Upper lobe of left lung (tissue), 6 donors: ENCODE measurements around the gene STK39. TPM values are rescaled to one million over a fixed set of nuclear protein-coding genes. Genes with fewer than 3 reads are reported as not detected.

ENCODE experiments used
- ATAC-seq, 2 donors: fragments of 200-7000 bp; cut with Tn5 transposase; one replicate each; pipeline ENCODE4 v1.9.1; 2022; ENCODE audit warnings: mild to moderate bottlenecking in 2 of 2, moderate library complexity in 2 of 2; ENCODE audit not compliant: low FRiP score in 2 of 2
- DNase-seq, 2 donors: peaks; one replicate each; pipeline ENCODE4 v3.0.0-alpha.2; 2019 to 2020
- H3K27ac ChIP-seq, 4 donors: fragments of 200-600 bp; sonication (generic); one replicate each; pipeline ENCODE4 v1.5.1; 2016 to 2019
- H3K27me3 ChIP-seq, 4 donors: fragments of 200-600 bp; sonication (generic); one replicate each; pipeline ENCODE4 v1.5.1; 2017 to 2019
- H3K36me3 ChIP-seq, 4 donors: fragments of 200-600 bp; sonication (generic); one replicate each; pipeline ENCODE4 v1.5.1; 2016 to 2019
- H3K4me1 ChIP-seq, 4 donors: fragments of 200-600 bp; sonication (generic); one replicate each; pipeline ENCODE4 v1.5.1; 2018 to 2019
- H3K4me3 ChIP-seq, 4 donors: fragments of 200-600 bp; sonication (generic); one replicate each; pipeline ENCODE4 v1.5.1; 2017 to 2019; ENCODE audit warnings: mild to moderate bottlenecking in 2 of 4, moderate library complexity in 1 of 4
- H3K9me3 ChIP-seq, 4 donors: fragments of 200-600 bp; sonication (generic); one replicate each; pipeline ENCODE4 v1.5.1; 2018 to 2019
- EP300 ChIP-seq, 4 donors: sonication (generic); formaldehyde crosslinking; IDR thresholded peaks; one replicate each; pipeline ENCODE4 v1.5.1; 2017; ENCODE audit warnings: antibody characterized with exemption in 4 of 4, control low read depth in 2 of 4
- POLR2A ChIP-seq, 4 donors: fragments of 450-650 bp; IDR thresholded peaks; one replicate each; pipeline ENCODE4 v1.5.1; 2016 to 2017; ENCODE audit warnings: antibody characterized with exemption in 4 of 4, mild to moderate bottlenecking in 2 of 4
- POLR2AphosphoS5 ChIP-seq, 2 donors: sonication (generic); formaldehyde crosslinking; IDR thresholded peaks; one replicate each; pipeline ENCODE4 v1.5.1; 2017; ENCODE audit warnings: antibody characterized with exemption in 2 of 2
- WGBS, 2 donors: methylation state at CpG; one replicate each; pipeline ENCODE4 v1.1.5; 2017 to 2018; 5-methylcytosine and 5-hydroxymethylcytosine counted together
- total RNA-seq, 6 donors: library from RNA; depleted of rRNA in 4 of 6; stranded (reverse); fragments of >200 nt in 4 of 6; gene quantifications; one replicate each; pipeline versions ENCODE4 v1.1.0 to v1.2.1, GENCODE V29; 2016 to 2021
- TF ChIP-seq, protein P1 (sequence below), 6 experiments: fragments of 450-650 bp in 4 of 6; fragments of 200-600 bp in 2 of 6; sonication (generic) in 2 of 6; IDR thresholded peaks; one replicate each; pipeline ENCODE4 v1.5.1; 2016 to 2019; ENCODE audit warnings: antibody characterized with exemption in 6 of 6
- donor health status: DM: no; HTN: no; CAD: no; lungs with moderate emphysema.
- donor health status: DM: no; HTN: yes; CAD: no; lungs with severe emphysema.

STK39 gene
- total RNA-seq, 6 donors from 2014 or later: 7.9 to 18.8 (median 12.1) TPM

- H3K27ac ChIP-seq: no peak overlapping the region
- H3K36me3 ChIP-seq: no peaks in the 10 kb centered on the region
- no peak for DNase-seq
- 87 to 98% methylated on average over 2 of the region's 2 CpGs for WGBS, 2 donors
- no peak for ATAC-seq
- no peaks in the 10 kb centered on the region for H3K27me3 ChIP-seq
- TF ChIP-seq POLR2AphosphoS5 (IDR thresholded peaks at IDR 0.05) (no peak), POLR2A (IDR thresholded peaks at IDR 0.05) (no peak), EP300 (IDR thresholded peaks at IDR 0.05) (no peak)
- TF ChIP-seq, protein P1, sequence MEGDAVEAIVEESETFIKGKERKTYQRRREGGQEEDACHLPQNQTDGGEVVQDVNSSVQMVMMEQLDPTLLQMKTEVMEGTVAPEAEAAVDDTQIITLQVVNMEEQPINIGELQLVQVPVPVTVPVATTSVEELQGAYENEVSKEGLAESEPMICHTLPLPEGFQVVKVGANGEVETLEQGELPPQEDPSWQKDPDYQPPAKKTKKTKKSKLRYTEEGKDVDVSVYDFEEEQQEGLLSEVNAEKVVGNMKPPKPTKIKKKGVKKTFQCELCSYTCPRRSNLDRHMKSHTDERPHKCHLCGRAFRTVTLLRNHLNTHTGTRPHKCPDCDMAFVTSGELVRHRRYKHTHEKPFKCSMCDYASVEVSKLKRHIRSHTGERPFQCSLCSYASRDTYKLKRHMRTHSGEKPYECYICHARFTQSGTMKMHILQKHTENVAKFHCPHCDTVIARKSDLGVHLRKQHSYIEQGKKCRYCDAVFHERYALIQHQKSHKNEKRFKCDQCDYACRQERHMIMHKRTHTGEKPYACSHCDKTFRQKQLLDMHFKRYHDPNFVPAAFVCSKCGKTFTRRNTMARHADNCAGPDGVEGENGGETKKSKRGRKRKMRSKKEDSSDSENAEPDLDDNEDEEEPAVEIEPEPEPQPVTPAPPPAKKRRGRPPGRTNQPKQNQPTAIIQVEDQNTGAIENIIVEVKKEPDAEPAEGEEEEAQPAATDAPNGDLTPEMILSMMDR (IDR thresholded peaks at IDR 0.05): no peak
- no peak overlapping the region for H3K4me3 ChIP-seq
- no peaks in the 10 kb centered on the region for H3K9me3 ChIP-seq
- no peaks in the 10 kb centered on the region for H3K4me1 ChIP-seq
These were observed 289.7 kb downstream of the STK39 start for GRCh38 chr2:167957662-167958061.

DNA sequence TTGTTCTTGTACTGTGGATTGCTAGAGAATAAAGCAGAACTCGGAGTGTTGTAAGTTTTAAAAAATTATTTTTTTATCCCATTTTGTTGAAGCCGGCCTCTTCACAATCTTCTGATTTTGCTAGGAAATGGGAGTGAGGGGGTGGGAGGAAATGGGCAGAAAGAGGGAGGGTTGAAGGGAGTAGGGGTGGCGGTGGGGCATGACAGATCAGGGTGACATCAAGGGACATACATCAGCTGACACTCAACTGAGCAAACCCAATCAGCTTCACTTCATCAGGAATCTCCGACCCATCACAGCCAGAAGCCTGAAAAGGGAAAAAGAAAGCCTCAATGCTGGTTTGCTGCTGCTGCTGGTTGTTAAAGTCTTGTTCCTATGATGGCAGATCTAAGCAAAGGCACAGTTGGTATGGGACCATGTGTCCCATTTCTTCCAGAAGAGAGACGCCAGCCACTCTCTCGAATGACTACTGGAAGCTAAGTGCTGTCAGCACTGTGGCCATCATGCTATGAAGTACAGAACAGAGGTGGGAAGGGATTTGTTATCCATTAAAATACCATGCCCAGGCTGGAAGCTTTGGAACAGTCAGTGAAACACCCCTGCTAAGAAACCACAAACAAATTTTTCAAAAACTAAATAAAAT, 292.0 kb downstream of the STK39 start:
- H3K4me3 ChIP-seq: no peak overlapping the region
- H3K27ac ChIP-seq: no peak overlapping the region
- TF ChIP-seq, protein P1 (IDR thresholded peaks at IDR 0.05): no peak
- no peak for TF ChIP-seq POLR2A (IDR thresholded peaks at IDR 0.05)
- no peak for TF ChIP-seq EP300 (IDR thresholded peaks at IDR 0.05)
- no peak for TF ChIP-seq POLR2AphosphoS5 (IDR thresholded peaks at IDR 0.05)
- ATAC-seq (no peak), DNase-seq (no peak)
- H3K4me1 ChIP-seq: no peaks in the 10 kb centered on the region
- WGBS, 2 donors: 83 to 88% methylated on average over 6 of the region's 6 CpGs
- no peaks in the 10 kb centered on the region for H3K27me3 ChIP-seq
- H3K9me3 ChIP-seq: no peaks in the 10 kb centered on the region
- no peaks in the 10 kb centered on the region for H3K36me3 ChIP-seq

GRCh38 chr2:167954495-167954894, 292.9 kb downstream of the STK39 start:
- Histone ChIP-seq H3K9me3 (no peaks in the 10 kb centered on the region), H3K36me3 (no peaks in the 10 kb centered on the region), H3K4me3 (no peak overlapping the region), H3K4me1 (no peaks in the 10 kb centered on the region), H3K27ac (no peak overlapping the region), H3K27me3 (no peaks in the 10 kb centered on the region)
- no peak for ATAC-seq
- TF ChIP-seq POLR2A (IDR thresholded peaks at IDR 0.05) (no peak), EP300 (IDR thresholded peaks at IDR 0.05) (no peak), POLR2AphosphoS5 (IDR thresholded peaks at IDR 0.05) (no peak)
- TF ChIP-seq, protein P1 (IDR thresholded peaks at IDR 0.05): no peak
- 91% methylated on average over 2 of the region's 2 CpGs for WGBS, 2 donors
- no peak for DNase-seq

DNA sequence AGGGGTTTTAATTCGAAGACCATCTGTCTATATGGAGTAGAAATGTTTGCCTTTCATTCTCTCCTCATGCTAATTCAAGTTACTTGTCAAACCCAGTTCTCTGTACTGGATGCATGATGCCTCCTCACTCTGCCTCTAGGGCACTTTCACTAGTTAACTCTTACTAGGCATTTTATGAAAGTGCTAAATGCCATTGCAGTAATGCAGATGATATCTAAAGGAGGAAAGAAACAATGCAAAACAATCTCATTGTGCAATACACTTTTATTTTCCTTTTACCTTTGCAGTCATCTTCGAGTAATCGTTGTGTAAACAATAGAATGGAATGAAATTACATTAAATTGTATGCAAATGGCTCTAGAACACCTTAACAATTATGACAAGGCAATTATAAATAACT, 293.6 kb downstream of the STK39 start:
- Histone ChIP-seq H3K36me3 (no peaks in the 10 kb centered on the region), H3K4me1 (no peaks in the 10 kb centered on the region), H3K9me3 (no peaks in the 10 kb centered on the region), H3K27me3 (no peaks in the 10 kb centered on the region), H3K27ac (no peak overlapping the region), H3K4me3 (no peak overlapping the region)
- ATAC-seq (no peak), DNase-seq (no peak)
- WGBS, 2 donors: 94 to 98% methylated on average over 3 of the region's 3 CpGs
- TF ChIP-seq POLR2AphosphoS5 (IDR thresholded peaks at IDR 0.05) (no peak), POLR2A (IDR thresholded peaks at IDR 0.05) (no peak)
- TF ChIP-seq, protein P1 (IDR thresholded peaks at IDR 0.05): no peak

- TF ChIP-seq EP300 (IDR thresholded peaks at IDR 0.05) (no peak), POLR2A (IDR thresholded peaks at IDR 0.05) (no peak), POLR2AphosphoS5 (IDR thresholded peaks at IDR 0.05) (no peak)
- TF ChIP-seq, protein P1 (IDR thresholded peaks at IDR 0.05): no peak
- Histone ChIP-seq H3K4me3 (no peak overlapping the region), H3K36me3 (no peaks in the 10 kb centered on the region), H3K27ac (no peak overlapping the region), H3K4me1 (no peaks in the 10 kb centered on the region), H3K27me3 (no peaks in the 10 kb centered on the region), H3K9me3 (no peaks in the 10 kb centered on the region)
- DNase-seq: no peak
- ATAC-seq: no peak
- WGBS, 2 donors: 94 to 99% methylated on average over 2 of the region's 2 CpGs
These were observed 296.8 kb downstream of the STK39 start for GRCh38 chr2:167950571-167950970.
